GM21723 (cell line): ENCODE data around the gene TMPRSS6.

Experiments used
- ATAC-seq: cut with Tn5 transposase; IDR thresholded peaks from one replicate; pipeline ENCODE4 v1.9.1; 2021; ENCODE audit warnings: mild to moderate bottlenecking, moderate library complexity; ENCODE audit not compliant: unreplicated experiment

Gene TMPRSS6

DNA sequence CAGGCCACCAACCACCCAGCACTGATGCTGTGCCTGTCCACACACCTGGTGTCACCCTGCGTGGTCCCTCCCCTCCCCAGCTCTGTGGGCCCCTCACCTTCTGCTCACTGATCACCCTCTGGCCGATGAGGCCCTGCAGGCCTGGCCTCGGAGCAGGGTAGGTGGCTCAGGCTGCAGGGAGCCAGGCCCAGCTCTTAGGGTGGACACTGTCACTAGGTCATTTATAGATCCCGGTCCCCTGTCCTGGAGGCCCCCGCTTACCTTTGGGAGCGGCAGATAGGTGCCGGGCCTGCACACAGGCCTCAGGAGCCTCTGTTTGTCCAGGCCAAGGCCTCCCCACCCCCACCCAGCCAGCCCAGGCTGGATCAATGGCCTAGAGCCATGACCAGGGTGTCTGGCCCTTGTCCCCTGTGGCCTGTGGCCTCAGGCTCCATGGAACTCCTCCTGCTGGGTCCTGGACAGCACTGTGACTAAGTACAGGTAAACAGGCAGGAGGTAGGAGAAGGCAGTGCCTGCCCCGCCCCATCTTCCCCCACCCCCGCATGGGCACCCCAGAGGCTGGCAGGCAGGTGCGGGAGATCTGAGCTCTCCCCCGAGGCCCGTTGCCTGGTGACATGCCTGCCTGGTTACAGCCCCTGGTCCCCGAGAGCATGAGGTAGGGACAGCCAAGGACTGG, at the start of gene TMPRSS6:
Gene TMPRSS6, minus strand, starts transcription at position 472 of the 676 bp plus-strand sequence. CDS start 6,296 bp downstream, outside the sequence.
- ATAC-seq, result no peak

DNA sequence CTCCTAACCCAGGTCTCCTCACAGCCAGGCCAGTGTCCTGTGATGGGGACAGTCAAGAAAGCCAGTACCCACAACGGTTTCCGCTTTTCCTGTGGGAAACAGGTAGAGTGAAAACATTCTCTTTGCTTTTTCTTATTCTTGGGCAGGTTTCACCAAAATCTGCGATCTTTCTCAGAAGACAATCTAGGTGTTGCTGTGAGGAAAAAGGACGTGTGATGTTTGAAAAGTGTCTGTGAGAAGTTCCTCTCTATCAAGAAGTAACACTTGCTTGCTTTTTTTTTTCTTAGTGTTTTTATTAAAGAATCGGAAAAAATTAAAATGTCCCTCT, 49.4 kb upstream of the TMPRSS6 start:
- no peak for ATAC-seq

GRCh38 chr22:37157516-37158285, 48.2 kb upstream of the TMPRSS6 start:
- no peak for ATAC-seq

GRCh38 chr22:37156686-37157435, 47.3 kb upstream of the TMPRSS6 start:
- ATAC-seq, result no peak

- ATAC-seq, result no peak
Observed at GRCh38 chr22:37155971-37156370, 46.5 kb upstream of the TMPRSS6 start.

- ATAC-seq, result peak; percentile 42
Observed at GRCh38 chr22:37154925-37155712, 45.6 kb upstream of the TMPRSS6 start.

GRCh38 chr22:37153901-37154300, 44.4 kb upstream of the TMPRSS6 start:
- no peak for ATAC-seq

GRCh38 chr22:37151401-37151800, 41.9 kb upstream of the TMPRSS6 start:
- no peak for ATAC-seq

DNA sequence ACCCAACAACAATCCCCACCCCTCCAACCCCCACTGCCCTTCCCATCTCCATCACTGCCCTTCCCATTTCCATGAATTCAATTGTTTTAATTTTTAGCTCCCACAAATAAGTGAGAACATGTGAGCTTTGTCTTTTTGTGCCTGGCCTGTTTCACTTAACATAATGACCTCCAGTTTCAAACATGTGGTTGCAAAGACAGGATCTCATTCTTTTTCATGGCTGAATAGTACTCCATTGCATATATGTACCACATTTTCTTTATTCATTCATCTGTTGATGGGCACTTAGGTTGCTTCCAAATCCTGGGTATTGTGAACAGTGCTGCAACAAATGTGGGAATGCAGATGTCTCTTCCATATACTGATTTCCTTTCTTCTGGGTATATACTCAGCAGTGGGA, 41.2 kb upstream of the TMPRSS6 start:
- no peak for ATAC-seq

- peak; percentile 10 for ATAC-seq
Observed at GRCh38 chr22:37148742-37149665, 39.5 kb upstream of the TMPRSS6 start.

DNA sequence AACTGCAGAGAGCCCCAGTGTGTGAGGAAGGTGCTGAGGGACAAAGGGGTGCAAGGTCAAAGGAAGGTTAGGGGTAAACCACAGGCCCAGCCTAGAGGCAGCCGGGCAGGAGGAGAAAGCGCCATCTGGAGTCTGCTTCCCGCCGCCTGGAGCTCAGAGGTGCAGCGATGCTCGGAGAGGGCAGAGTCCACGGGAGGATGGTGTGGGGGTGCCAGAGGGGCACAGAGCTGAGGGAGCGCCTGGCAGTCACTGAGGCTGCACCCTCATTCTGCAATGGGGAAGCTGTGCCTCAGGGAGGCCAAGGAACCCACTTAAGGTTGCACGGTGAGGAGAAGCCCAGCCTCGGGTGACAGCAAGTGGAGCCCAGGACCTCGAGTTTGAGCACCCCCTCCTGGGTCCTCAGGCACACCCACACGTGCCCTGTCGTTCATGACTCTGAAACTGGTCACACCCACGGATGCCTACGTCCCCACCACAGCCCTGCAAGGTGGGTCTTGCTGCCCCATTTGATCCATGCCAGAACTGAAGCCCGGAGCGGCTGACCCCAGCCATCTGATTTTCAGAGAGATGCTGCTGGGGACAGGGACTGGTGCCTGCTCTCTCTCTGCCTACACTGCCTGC, 38.6 kb upstream of the TMPRSS6 start:
- ATAC-seq, result no peak

DNA sequence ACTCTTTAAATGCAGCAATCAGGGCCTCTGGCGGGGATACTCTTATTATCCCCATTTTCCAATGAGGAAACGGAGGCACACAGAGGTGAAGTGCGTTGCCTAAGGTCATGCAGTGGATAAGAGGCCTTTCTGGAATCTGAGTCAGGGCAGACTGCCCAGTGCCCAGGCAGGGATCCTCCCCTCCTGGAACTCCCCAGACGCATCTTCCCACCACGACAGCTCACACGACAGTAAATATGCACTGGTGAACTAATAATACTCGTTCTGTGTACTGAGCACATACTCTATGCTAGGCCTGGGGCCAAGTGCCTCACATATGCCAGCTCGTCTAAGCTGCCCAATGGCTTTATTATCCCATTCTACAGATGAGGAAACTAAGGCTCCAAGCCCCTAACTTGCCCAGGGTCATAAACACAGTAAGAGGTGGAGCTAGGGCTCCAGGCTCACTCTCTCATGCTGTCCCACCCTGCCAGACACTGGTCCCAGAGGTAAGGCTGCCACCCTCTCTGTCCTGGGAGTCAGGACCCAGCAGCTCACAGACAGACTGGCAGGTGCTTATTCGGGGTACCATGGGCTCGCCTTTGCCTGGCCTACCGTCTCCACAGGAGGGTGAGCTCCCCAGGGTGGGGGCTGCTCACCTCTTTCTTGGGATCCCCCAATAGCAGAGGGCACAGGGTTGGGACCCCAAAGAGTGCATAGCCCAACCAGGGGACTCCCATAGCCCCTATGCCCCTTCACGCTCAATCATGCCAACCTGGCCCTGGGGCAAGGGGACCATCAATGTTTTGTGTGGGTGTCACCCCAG, 37.9 kb upstream of the TMPRSS6 start:
- ATAC-seq, result no peak

DNA sequence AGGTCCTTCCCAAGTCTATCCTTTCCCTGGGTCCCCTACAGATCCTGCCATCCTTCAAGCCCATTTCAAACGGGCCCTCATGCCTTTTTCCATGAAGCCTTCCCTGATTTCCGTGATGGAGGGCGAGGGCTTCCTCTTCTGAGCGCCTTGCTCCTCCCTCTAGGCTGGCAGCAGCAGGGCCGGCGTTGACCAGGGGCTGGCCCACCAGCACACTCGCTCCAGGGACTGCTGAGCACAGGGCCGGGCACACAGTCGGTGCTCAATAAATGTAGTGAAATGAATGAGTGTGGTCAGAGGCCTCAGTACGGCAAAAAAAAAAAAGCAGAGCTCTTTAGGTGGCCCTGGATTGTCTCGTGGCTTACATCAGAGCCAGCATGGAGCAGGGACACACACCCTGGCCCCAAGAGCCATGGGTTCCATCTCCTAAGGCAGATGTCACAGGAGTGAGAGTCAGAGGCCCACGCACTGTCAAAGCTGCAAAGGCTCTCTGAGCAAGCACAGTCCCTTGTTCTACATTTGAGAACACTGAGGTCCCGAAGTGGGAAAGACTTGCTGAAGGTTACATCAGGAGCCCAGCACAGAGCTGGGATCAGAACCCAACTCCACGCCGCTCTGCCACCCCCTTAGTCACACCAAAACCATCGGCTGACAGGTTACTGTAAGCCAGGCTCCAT, 37.1 kb upstream of the TMPRSS6 start:
- no peak for ATAC-seq

- no peak for ATAC-seq
Observed at GRCh38 chr22:37146051-37146385, 36.5 kb upstream of the TMPRSS6 start.

GRCh38 chr22:37145180-37146050, 35.9 kb upstream of the TMPRSS6 start:
- ATAC-seq, result no peak

DNA sequence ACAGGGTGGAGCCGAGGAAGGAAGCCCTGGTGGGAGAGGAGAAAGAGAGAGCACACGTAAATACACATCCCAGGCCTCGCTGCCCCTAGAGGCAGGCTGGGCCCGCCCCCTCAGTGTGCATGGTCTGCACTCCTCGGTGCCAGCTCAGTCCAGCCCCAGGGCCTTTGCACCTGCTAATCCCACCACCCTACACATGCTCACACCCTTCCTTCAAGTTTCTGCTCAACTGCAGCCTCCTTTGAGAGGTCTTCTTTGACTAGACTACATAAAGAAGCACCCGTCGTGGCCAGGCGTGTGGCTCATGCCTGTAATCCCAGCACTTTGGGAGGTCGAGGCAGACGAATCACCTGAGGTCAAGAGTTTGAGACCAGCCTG, 34.7 kb upstream of the TMPRSS6 start:
- no peak for ATAC-seq

GRCh38 chr22:37141971-37142370, 32.5 kb upstream of the TMPRSS6 start:
- ATAC-seq, result no peak
